Sigmoid colon (tissue), 7 donors: Measurements from ENCODE around the gene SCT. TPM values are rescaled to one million over a fixed set of nuclear protein-coding genes. Genes with fewer than 3 reads are reported as not detected.
"Not testable (repeated sequence)": the region's sequence is repeated elsewhere in the genome, so short reads cannot be mapped to it uniquely, and the experiment has no call there.

Experiments used
- DNase-seq: peaks from one replicate; pipeline ENCODE4 v3.0.0-alpha.2; 2019
- H3K27ac ChIP-seq, 4 donors: fragments of 200-600 bp; sonication (generic); one replicate each; pipeline ENCODE4 v1.5.1; 2016 to 2019; ENCODE audit warnings: mild to moderate bottlenecking in 1 of 4
- H3K27me3 ChIP-seq, 3 donors: fragments of 200-600 bp; sonication (generic); one replicate each; pipeline ENCODE4 v1.5.1; 2019; ENCODE audit warnings: mild to moderate bottlenecking in 1 of 3
- H3K36me3 ChIP-seq, 4 donors: fragments of 200-600 bp; sonication (generic); one replicate each; pipeline ENCODE4 v1.5.1; 2016 to 2019
- H3K4me1 ChIP-seq, 4 donors: fragments of 200-600 bp; sonication (generic); one replicate each; pipeline ENCODE4 v1.5.1; 2017 to 2019
- H3K4me3 ChIP-seq, 4 donors: fragments of 200-600 bp; sonication (generic); one replicate each; pipeline ENCODE4 v1.5.1; 2017 to 2019; ENCODE audit warnings: mild to moderate bottlenecking in 2 of 4, moderate library complexity in 1 of 4
- H3K9me3 ChIP-seq, 4 donors: fragments of 200-600 bp in 3 of 4; sonication (generic) in 3 of 4; one replicate each; pipeline versions ENCODE4 v1.5.1 to v1.6.1; 2013 to 2019
- EP300 ChIP-seq, 4 donors: sonication (generic); formaldehyde crosslinking; IDR thresholded peaks; one replicate each; pipeline ENCODE4 v1.6.1; 2017; ENCODE audit warnings: antibody characterized with exemption in 4 of 4
- POLR2A ChIP-seq, 2 donors: fragments of 450-650 bp; IDR thresholded peaks; one replicate each; pipeline ENCODE4 v1.6.1; 2016; ENCODE audit warnings: antibody characterized with exemption in 2 of 2, mild to moderate bottlenecking in 2 of 2, moderate library complexity in 2 of 2
- POLR2AphosphoS5 ChIP-seq, 4 donors: sonication (generic); formaldehyde crosslinking; IDR thresholded peaks; one replicate each; pipeline ENCODE4 v1.6.1; 2017; ENCODE audit warnings: antibody characterized with exemption in 4 of 4
- WGBS, 2 donors: extraction: QIAGEN DNeasy Blood & Tissue Kit; methylation state at CpG; one replicate each; pipeline ENCODE4 v1.1.7; 2013; 5-methylcytosine and 5-hydroxymethylcytosine counted together
- intact Hi-C: fragments of 100-400 bp; cut with DNase I; formaldehyde crosslinking; loops from one replicate; pipeline ENCODE4 v1.15.1; 2023
- polyA plus RNA-seq, 3 donors: library from polyadenylated mRNA; stranded (reverse); fragments of 200-250 nt; gene quantifications; one replicate each; pipeline ENCODE4 v1.2.3, GENCODE V29; 2013
- total RNA-seq, 4 donors: library from RNA; depleted of rRNA; stranded (reverse); fragments of >200 nt; gene quantifications; one replicate each; pipeline ENCODE4 v1.1.0, GENCODE V29; 2016
- TF ChIP-seq, protein P1 (sequence below), 4 experiments: fragments of 450-650 bp in 3 of 4; fragments of 200-600 bp in 1 of 4; IDR thresholded peaks; one replicate each; pipeline ENCODE4 v1.5.1; 2016 to 2019; ENCODE audit warnings: antibody characterized with exemption in 4 of 4, mild to moderate bottlenecking in 3 of 4, moderate library complexity in 2 of 4
- donor health status: healthy with polysubstance abuse.
- donor health status: Bipolar disorder and iron deficiency.
- donor health status: healthy.

SCT gene
- total and polyA plus RNA-seq, 7 donors: 1.1 TPM; not detected in 6

DNA sequence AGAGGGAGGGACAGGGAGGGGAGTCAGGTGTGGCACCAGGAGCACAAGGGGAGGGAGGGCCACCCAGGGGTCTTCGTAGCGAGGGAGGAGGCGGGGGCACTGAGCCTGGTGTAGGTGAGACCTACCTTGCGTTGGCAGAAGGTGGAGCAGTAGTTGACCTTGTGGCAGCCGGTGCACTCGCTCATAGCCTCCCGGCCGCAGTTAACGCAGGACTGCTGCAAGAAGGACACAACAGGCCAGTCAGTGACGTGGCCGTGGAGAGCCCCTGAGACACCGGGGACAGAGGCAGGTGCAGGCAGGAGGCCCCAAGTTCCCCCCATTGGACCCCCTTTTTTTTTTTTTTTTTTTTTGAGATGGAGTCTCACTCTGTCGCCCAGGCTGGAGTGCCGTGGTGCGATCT is 26.9 kb upstream of the SCT start:
- Histone ChIP-seq H3K27ac (no peak overlapping the region), H3K9me3 (no peaks in the 10 kb centered on the region), H3K27me3 (no peaks in the 10 kb centered on the region), H3K4me3 (no peak overlapping the region), H3K4me1 (no peaks in the 10 kb centered on the region), H3K36me3 (peaks cover 0 to 41% (median 5%) of the 10 kb centered on the region in 4 donors)
- intact Hi-C loops: no loop called here
- no peak for DNase-seq
- WGBS, 2 donors: 86 to 95% methylated on average over 15 of the region's 15 CpGs
- TF ChIP-seq POLR2A (IDR thresholded peaks at IDR 0.05) (no peak), EP300 (IDR thresholded peaks at IDR 0.05) (no peak), POLR2AphosphoS5 (IDR thresholded peaks at IDR 0.05) (no peak)
- TF ChIP-seq, protein P1, sequence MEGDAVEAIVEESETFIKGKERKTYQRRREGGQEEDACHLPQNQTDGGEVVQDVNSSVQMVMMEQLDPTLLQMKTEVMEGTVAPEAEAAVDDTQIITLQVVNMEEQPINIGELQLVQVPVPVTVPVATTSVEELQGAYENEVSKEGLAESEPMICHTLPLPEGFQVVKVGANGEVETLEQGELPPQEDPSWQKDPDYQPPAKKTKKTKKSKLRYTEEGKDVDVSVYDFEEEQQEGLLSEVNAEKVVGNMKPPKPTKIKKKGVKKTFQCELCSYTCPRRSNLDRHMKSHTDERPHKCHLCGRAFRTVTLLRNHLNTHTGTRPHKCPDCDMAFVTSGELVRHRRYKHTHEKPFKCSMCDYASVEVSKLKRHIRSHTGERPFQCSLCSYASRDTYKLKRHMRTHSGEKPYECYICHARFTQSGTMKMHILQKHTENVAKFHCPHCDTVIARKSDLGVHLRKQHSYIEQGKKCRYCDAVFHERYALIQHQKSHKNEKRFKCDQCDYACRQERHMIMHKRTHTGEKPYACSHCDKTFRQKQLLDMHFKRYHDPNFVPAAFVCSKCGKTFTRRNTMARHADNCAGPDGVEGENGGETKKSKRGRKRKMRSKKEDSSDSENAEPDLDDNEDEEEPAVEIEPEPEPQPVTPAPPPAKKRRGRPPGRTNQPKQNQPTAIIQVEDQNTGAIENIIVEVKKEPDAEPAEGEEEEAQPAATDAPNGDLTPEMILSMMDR (IDR thresholded peaks at IDR 0.05): no peak

DNA sequence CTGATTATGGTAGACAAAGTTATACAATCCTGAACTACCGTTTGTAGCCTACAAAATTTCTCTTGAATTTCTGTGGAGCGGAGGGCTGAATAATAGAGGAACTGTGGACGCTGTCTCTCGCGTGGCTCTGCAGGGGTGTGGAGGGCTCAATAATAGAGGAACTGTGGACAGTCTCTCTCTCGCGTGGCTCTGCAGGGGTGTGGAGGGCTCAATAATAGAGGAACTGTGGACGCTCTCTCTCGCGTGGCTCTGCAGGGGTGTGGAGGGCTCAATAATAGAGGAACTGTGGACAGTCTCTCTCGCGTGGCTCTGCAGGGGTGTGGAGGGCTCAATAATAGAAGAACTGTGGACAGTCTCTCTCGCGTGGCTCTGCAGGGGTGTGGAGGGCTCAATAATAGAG is 26.2 kb upstream of the SCT start:
- peaks cover 0 to 34% (median 3%) of the 10 kb centered on the region in 4 donors for H3K36me3 ChIP-seq
- H3K4me3 ChIP-seq, DNase-seq, H3K4me1 ChIP-seq, H3K9me3 ChIP-seq, H3K27me3 ChIP-seq, intact Hi-C loops, H3K27ac ChIP-seq: not testable (repeated sequence)
- 89 to 91% methylated on average over 14 of the region's 14 CpGs for WGBS, 2 donors

DNA sequence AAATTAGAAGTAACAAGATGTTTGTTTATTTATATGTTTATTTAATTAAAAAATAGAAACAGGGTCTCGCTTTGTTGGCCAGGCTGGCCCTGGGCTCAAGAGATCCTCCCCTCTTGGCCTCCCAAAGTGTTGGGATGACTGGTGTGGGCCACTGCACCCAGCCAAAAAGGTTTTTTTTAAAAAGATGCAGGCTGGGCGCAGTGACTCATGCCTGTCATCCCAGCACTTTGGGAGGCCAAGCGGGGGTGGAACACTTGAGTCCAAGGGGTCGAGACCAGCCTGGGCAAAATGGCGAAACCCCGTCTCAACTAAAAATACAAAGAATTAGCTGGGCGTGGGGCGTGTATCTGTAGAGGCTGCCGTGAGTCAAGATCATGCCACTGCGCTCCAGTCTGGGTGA is 23.5 kb upstream of the SCT start:
- WGBS, 2 donors: 95 to 97% methylated on average over 10 of the region's 10 CpGs
- no peak for TF ChIP-seq EP300 (IDR thresholded peaks at IDR 0.05)
- TF ChIP-seq, protein P1 (IDR thresholded peaks at IDR 0.05): no peak
- no peak for TF ChIP-seq POLR2A (IDR thresholded peaks at IDR 0.05)
- intact Hi-C loops: no loop called here

DNA sequence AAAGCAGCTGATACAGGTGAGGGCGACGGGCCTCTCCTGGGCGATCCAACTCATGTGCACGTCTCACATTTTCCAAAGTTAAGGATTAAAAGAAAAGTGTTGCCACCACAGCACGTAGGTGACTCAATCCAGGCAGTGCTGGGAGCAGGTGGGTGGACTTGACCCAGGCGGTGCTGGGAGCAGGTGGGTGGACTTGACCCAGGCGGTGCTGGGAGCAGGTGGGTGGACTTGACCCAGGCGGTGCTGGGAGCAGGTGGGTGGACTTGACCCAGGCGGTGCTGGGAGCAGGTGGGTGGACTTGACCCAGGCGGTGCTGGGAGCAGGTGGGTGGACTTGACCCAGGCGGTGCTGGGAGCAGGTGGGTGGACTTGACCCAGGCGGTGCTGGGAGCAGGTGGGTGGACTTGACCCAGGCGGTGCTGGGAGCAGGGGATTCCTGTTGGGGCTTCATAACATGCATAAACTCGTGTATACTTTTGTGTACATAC is 20.7 kb upstream of the SCT start:
- H3K9me3 ChIP-seq, H3K27me3 ChIP-seq, H3K27ac ChIP-seq, intact Hi-C loops, DNase-seq, H3K4me1 ChIP-seq, H3K4me3 ChIP-seq: not testable (repeated sequence)
- WGBS, 2 donors: 84 to 91% methylated on average over 10 of the region's 14 CpGs
- peaks cover 0 to 29% (median 3%) of the 10 kb centered on the region in 4 donors for H3K36me3 ChIP-seq

More for the DNA sequence above, 23.5 kb upstream of the SCT start:
- H3K27ac ChIP-seq: no peak overlapping the region
- peaks cover 0 to 23% (median 3%) of the 10 kb centered on the region in 4 donors for H3K36me3 ChIP-seq
- no peaks in the 10 kb centered on the region for H3K9me3 ChIP-seq
- no peaks in the 10 kb centered on the region for H3K4me1 ChIP-seq
- H3K4me3 ChIP-seq: no peak overlapping the region
- DNase-seq: no peak
- H3K27me3 ChIP-seq: no peaks in the 10 kb centered on the region

DNA sequence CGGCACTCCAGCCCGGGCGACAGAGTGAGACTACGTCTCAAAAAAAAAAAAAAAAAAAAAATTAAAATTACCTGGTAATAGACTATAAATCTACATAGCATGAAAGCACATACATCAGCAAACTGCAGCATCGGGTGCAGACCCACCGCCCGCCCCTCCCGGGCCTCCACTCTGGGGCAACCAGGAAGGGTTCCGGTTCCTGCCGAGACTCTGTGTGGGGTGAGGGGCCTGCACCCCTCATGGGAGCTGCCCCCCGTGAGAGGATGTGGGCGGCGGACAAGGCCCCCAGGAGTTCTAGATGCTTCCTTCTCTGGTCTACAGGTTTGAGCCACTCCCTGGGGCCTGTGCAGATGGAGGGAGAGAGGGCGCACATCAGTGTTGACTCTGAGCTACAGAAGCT is 19.2 kb upstream of the SCT start:
- TF ChIP-seq POLR2A (IDR thresholded peaks at IDR 0.05) (no peak), EP300 (IDR thresholded peaks at IDR 0.05) (no peak), POLR2AphosphoS5 (IDR thresholded peaks at IDR 0.05) (no peak)
- TF ChIP-seq, protein P1 (IDR thresholded peaks at IDR 0.05): no peak
- H3K27me3 ChIP-seq: no peaks in the 10 kb centered on the region
- H3K4me3 ChIP-seq: no peak overlapping the region
- H3K9me3 ChIP-seq: no peaks in the 10 kb centered on the region
- H3K27ac ChIP-seq: no peak overlapping the region
- H3K36me3 ChIP-seq: peaks cover 0 to 33% (median 4%) of the 10 kb centered on the region in 4 donors
- 73 to 84% methylated on average over 14 of the region's 14 CpGs for WGBS, 2 donors
- DNase-seq: no peak
- no peaks in the 10 kb centered on the region for H3K4me1 ChIP-seq
- intact Hi-C loops: no loop called here

DNA sequence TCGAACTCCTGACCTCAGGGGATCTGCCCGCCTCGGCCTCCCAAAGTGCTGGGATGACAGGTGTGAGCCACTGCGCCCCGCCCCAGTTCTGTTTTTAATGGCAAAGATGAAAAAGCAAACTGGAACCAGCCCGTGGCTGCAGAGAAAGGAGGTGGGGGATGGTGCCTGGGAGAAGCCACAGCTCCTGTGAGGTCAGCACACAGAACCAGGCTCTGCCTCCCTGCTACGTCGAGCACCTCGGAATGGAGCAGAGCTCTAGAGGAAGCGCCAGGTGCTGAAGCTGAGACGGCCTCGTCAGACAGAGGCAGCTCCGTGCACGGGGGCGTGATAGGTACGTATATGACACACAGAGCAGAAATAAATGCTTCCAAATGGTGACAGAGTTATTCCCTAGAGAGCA is 18.6 kb upstream of the SCT start:
- Histone ChIP-seq H3K36me3 (peaks cover 0 to 32% (median 2%) of the 10 kb centered on the region in 4 donors), H3K27me3 (peaks cover 0 to 2% (median 0%) of the 10 kb centered on the region in 3 donors), H3K4me3 (no peak overlapping the region), H3K27ac (no peak overlapping the region), H3K4me1 (no peaks in the 10 kb centered on the region), H3K9me3 (no peaks in the 10 kb centered on the region)
- DNase-seq: no peak
- intact Hi-C loops: no loop called here
- TF ChIP-seq EP300 (IDR thresholded peaks at IDR 0.05) (no peak), POLR2A (IDR thresholded peaks at IDR 0.05) (no peak), POLR2AphosphoS5 (IDR thresholded peaks at IDR 0.05) (no peak)
- TF ChIP-seq, protein P1 (IDR thresholded peaks at IDR 0.05): no peak
- WGBS, 2 donors: 75 to 79% methylated on average over 16 of the region's 16 CpGs
